K562 (cell line): ENCODE data around the gene MAB21L3. TPM values are rescaled to one million over a fixed set of nuclear protein-coding genes. Genes with fewer than 3 reads are reported as not detected.
A peak's percentile ranks its signal among the peaks of the same experiment; 100 is the strongest.

Source experiments
- BDP1 ChIP-seq: IDR thresholded peaks from 3 replicates; pipeline ENCODE4 v1.6.1; 2011; ENCODE audit not compliant: insufficient read length, insufficient read depth
- E2F1 ChIP-seq: sonication (generic); formaldehyde crosslinking; IDR thresholded peaks from 2 replicates; pipeline ENCODE4 v1.8.1; 2023; ENCODE audit warnings: mild to moderate bottlenecking, missing genetic modification reagents, moderate library complexity
- GATAD2A ChIP-seq: fragments of 450-650 bp; IDR thresholded peaks from 2 replicates; pipeline ENCODE4 v1.6.1; 2017
- HCFC1 ChIP-seq: IDR thresholded peaks from 2 replicates; pipeline ENCODE4 v1.6.1; 2012; ENCODE audit warnings: low read depth, low read length, improper control_type of control experiment
- PRDM10 ChIP-seq: fragments of 450-650 bp; IDR thresholded peaks from 2 replicates; pipeline ENCODE4 v1.6.1; 2018; ENCODE audit not compliant: partially characterized antibody
- SAP30 ChIP-seq: fragments of 200-600 bp; sonication (generic); IDR thresholded peaks from 2 replicates; pipeline ENCODE4 v1.6.1; 2012; ENCODE audit warnings: borderline replicate concordance, low read depth, mild to moderate bottlenecking, moderate library complexity, low read length, control low read depth, inconsistent platforms; ENCODE audit not compliant: insufficient read depth, poor library complexity, severe bottlenecking
- USF1 ChIP-seq: sonication (generic); formaldehyde crosslinking; IDR thresholded peaks from 2 replicates; pipeline ENCODE4 v1.9.0; 2022; ENCODE audit warnings: mild to moderate bottlenecking, missing genetic modification reagents
- ZBTB9 ChIP-seq: fragments of 450-650 bp; formaldehyde crosslinking; IDR thresholded peaks from 2 replicates; pipeline ENCODE4 v1.4.0; 2020; ENCODE audit warnings: mild to moderate bottlenecking, moderate library complexity
- ZNF282 ChIP-seq: sonication (generic); formaldehyde crosslinking; IDR thresholded peaks from 2 replicates; pipeline ENCODE4 v1.8.1; 2023; ENCODE audit warnings: missing genetic modification reagents
- ZNF561 ChIP-seq: fragments of 450-650 bp; formaldehyde crosslinking; conservative IDR thresholded peaks from 2 replicates; pipeline ENCODE4 v1.4.0; 2020; ENCODE audit warnings: mild to moderate bottlenecking, moderate library complexity
- ZNF75A ChIP-seq: fragments of 450-650 bp; formaldehyde crosslinking; IDR thresholded peaks from 2 replicates; pipeline ENCODE4 v1.4.0; 2020; ENCODE audit warnings: mild to moderate bottlenecking
- polyA plus RNA-seq, 8 experiments: library from polyadenylated mRNA; depleted of rRNA in 4 of 8; stranded (reverse) in 5 of 8; unstranded in 3 of 8; fragments of >200 nt; fragmentation: Nextera tagmentation in 2 of 8; fragmentation: Illumina TruSeq in 1 of 8; extraction: Ambion mirVana in 2 of 8; extraction: Trizol in 1 of 8; gene quantifications; 2 replicates each; pipeline versions ENCODE4 v1.2.1 to v1.2.3, GENCODE V29; 2011 to 2014; ENCODE audit warnings: inconsistent platforms in 1 of 8, missing spikeins in 1 of 8
- total RNA-seq, 7 experiments: library from RNA; depleted of rRNA in 6 of 7; stranded (reverse); fragments of >200 nt in 6 of 7; fragmentation: Illumina TruSeq in 2 of 7; extraction: Trizol in 2 of 7; gene quantifications; 2 replicates each; pipeline versions ENCODE4 v1.2.1 to v1.2.3, GENCODE V29; 2011 to 2021; ENCODE audit warnings: low replicate concordance in 1 of 7
- TF ChIP-seq, protein P1 (sequence below): fragments of 450-650 bp; IDR thresholded peaks from 2 replicates; pipeline ENCODE4 v1.6.1; 2017; ENCODE audit warnings: antibody characterized with exemption, mild to moderate bottlenecking
- TF ChIP-seq, protein P2 (sequence below): fragments of 250-450 bp; sonication (Bioruptor Pico); IDR thresholded peaks from 2 replicates; pipeline ENCODE4 v1.8.0; 2022; ENCODE audit warnings: inconsistent platforms, mild to moderate bottlenecking, moderate library complexity, borderline replicate concordance

MAB21L3 gene
- total and polyA plus RNA-seq, 9 of the 15 experiments (the other 6 are each of a cell fraction or from before 2014, with no cell fraction given): not detected

- TF ChIP-seq E2F1 (CRISPR knock-in tag) (no peak), ZBTB9 (CRISPR knock-in tag) (0 out of 2 replicates have a peak, but pooled peaks have one; percentile 45), USF1 (CRISPR knock-in tag) (no peak), BDP1 (no peak), HCFC1 (peak; percentile 58), ZNF282 (no peak), ZNF561 (CRISPR knock-in tag) (no peak), ZNF75A (no peak), SAP30 (no peak), PRDM10 (no peak), GATAD2A (peak; percentile 49; the same call in 1 of the 2 replicates)
- TF ChIP-seq, protein P1, sequence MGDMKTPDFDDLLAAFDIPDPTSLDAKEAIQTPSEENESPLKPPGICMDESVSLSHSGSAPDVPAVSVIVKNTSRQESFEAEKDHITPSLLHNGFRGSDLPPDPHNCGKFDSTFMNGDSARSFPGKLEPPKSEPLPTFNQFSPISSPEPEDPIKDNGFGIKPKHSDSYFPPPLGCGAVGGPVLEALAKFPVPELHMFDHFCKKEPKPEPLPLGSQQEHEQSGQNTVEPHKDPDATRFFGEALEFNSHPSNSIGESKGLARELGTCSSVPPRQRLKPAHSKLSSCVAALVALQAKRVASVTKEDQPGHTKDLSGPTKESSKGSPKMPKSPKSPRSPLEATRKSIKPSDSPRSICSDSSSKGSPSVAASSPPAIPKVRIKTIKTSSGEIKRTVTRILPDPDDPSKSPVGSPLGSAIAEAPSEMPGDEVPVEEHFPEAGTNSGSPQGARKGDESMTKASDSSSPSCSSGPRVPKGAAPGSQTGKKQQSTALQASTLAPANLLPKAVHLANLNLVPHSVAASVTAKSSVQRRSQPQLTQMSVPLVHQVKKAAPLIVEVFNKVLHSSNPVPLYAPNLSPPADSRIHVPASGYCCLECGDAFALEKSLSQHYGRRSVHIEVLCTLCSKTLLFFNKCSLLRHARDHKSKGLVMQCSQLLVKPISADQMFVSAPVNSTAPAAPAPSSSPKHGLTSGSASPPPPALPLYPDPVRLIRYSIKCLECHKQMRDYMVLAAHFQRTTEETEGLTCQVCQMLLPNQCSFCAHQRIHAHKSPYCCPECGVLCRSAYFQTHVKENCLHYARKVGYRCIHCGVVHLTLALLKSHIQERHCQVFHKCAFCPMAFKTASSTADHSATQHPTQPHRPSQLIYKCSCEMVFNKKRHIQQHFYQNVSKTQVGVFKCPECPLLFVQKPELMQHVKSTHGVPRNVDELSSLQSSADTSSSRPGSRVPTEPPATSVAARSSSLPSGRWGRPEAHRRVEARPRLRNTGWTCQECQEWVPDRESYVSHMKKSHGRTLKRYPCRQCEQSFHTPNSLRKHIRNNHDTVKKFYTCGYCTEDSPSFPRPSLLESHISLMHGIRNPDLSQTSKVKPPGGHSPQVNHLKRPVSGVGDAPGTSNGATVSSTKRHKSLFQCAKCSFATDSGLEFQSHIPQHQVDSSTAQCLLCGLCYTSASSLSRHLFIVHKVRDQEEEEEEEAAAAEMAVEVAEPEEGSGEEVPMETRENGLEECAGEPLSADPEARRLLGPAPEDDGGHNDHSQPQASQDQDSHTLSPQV: peak; percentile 53
- TF ChIP-seq, protein P2, sequence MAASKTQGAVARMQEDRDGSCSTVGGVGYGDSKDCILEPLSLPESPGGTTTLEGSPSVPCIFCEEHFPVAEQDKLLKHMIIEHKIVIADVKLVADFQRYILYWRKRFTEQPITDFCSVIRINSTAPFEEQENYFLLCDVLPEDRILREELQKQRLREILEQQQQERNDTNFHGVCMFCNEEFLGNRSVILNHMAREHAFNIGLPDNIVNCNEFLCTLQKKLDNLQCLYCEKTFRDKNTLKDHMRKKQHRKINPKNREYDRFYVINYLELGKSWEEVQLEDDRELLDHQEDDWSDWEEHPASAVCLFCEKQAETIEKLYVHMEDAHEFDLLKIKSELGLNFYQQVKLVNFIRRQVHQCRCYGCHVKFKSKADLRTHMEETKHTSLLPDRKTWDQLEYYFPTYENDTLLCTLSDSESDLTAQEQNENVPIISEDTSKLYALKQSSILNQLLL (CRISPR knock-in tag): no peak
Measured at GRCh38 chr1:116151739-116152576, 40.8 kb downstream of the MAB21L3 start (continued).
